ENCODE measurements around the gene NPL. TPM values are rescaled to one million over a fixed set of nuclear protein-coding genes. Genes with fewer than 3 reads are reported as not detected.

The NPL gene
- total and polyA plus RNA-seq, 9 of the 15 experiments (the other 6 are each of a cell fraction or from before 2014, with no cell fraction given), result 9.9 to 22.3 (median 14.2) TPM

GRCh38 chr1:182789138-182790076, at the start of gene NPL (continued):
- TF ChIP-seq ZNF583 (CRISPR knock-in tag; IDR thresholded peaks at IDR 0.05) (peak; percentile 76), CBFA2T2 (conservative IDR thresholded peaks at IDR 0.05) (peak; percentile 50), CHD7 (IDR thresholded peaks at IDR 0.05; ENCODE audit: low read depth, low read length) (no peak), THRB (CRISPR knock-in tag; conservative IDR thresholded peaks at IDR 0.05) (peak; percentile 71; the same call in 1 of the 2 replicates), PKNOX1 (IDR thresholded peaks at IDR 0.05) (no peak), USF1 (CRISPR knock-in tag; IDR thresholded peaks at IDR 0.05) (peak; percentile 97), TCFL5 (CRISPR knock-in tag; conservative IDR thresholded peaks at IDR 0.05) (no peak), ZFP30 (CRISPR knock-in tag; IDR thresholded peaks at IDR 0.05; ENCODE audit: borderline replicate concordance) (no peak), MAX (CRISPR knock-in tag; IDR thresholded peaks at IDR 0.05) (peak; percentile 99), NELFE (IDR thresholded peaks at IDR 0.05; ENCODE audit: insufficient read depth, insufficient read length) (no peak), ZNF124 (CRISPR knock-in tag; IDR thresholded peaks at IDR 0.05) (no peak), TAF9B (IDR thresholded peaks at IDR 0.05; ENCODE audit: partially characterized antibody) (no peak)

All from K562 (cell line).